ENCODE data around the gene GPR42. TPM values are rescaled to one million over a fixed set of nuclear protein-coding genes. Genes with fewer than 3 reads are reported as not detected.

The GPR42 gene
- total and polyA plus RNA-seq, 10 of the 15 experiments (the other 5 are each of a cell fraction or from before 2014, with no cell fraction given): 0.13 TPM; not detected in 9

- peak; percentile 99 for TF ChIP-seq ZNF687 (IDR thresholded peaks at IDR 0.05)
- no peak for TF ChIP-seq SREBF1 (IDR thresholded peaks at IDR 0.05; ENCODE audit: low read length)
- no peak for TF ChIP-seq SIX5 (IDR thresholded peaks at IDR 0.05; ENCODE audit: low read depth, low read length, severe bottlenecking)
- TF ChIP-seq MLLT1 (IDR thresholded peaks at IDR 0.05): 0 out of 2 replicates have a peak, but pooled peaks have one; percentile 26
- no peak for TF ChIP-seq ZNF24 (IDR thresholded peaks at IDR 0.05)
- peak; percentile 88 for TF ChIP-seq RUNX3 (IDR thresholded peaks at IDR 0.05; ENCODE audit: low read length)
- peak; percentile 70; the same call in 1 of the 2 replicates for TF ChIP-seq IKZF1 (conservative IDR thresholded peaks at IDR 0.05)
- no peak for TF ChIP-seq SIN3A (IDR thresholded peaks at IDR 0.05; ENCODE audit: low read depth, low read length)
- TF ChIP-seq RCOR1 (conservative IDR thresholded peaks at IDR 0.05; ENCODE audit: low read depth, low read length): no peak
These were observed 16.0 kb upstream of the GPR42 start (continued) for GRCh38 chr19:35354898-35355297.

Data from GM12878 (cell line).